RWPE1 (cell line): ENCODE data around the gene XIST.
"Not testable (repeated sequence)": the region's sequence is repeated elsewhere in the genome, so short reads cannot be mapped to it uniquely, and the experiment has no call there.

Source experiments
- CTCF ChIA-PET: fragments of 350-600 bp; sonication (Branson Sonifier 250); formaldehyde crosslinking; extraction: SDS; loops from one replicate; lab custom pipeline; 2021; lab: Yijun Ruan, JAX
- POLR2A ChIA-PET: fragments of 400-600 bp; formaldehyde crosslinking; extraction: SDS; loops from one replicate; lab custom pipeline; 2020; ENCODE audit warnings: antibody characterized with exemption; ENCODE audit not compliant: low non-redundant PET; lab: Yijun Ruan, JAX
- DNase-seq: peaks from one replicate; pipeline ENCODE4 v3.0.0; 2012; ENCODE audit warnings: low spot score
- H3K27ac ChIP-seq: fragments of 450-650 bp; 2 replicates; pipeline ENCODE4 v1.5.1; 2017
- CTCF ChIP-seq: fragments of 450-650 bp; conservative IDR thresholded peaks from 2 replicates; pipeline ENCODE4 v1.5.1; 2017; ENCODE audit warnings: low read depth, mild to moderate bottlenecking

The XIST gene

GRCh38 chrX:73825569-73825968 is 26.9 kb downstream of the XIST start:
- ChIA-PET POLR2A (no interaction called here), CTCF (interaction anchor here (0.5 kb wide), 1 partner anchor 357 kb away, joined by 5 read pairs; no protein-coding TSS in a partner anchor)
- no peak for DNase-seq
- H3K27ac ChIP-seq: no peak overlapping the region
- TF ChIP-seq CTCF: no peak

GRCh38 chrX:73823473-73824004 is 29.0 kb downstream of the XIST start:
- H3K27ac ChIP-seq: no peak overlapping the region
- CTCF ChIA-PET: no interaction called here

GRCh38 chrX:73822775-73823174 is 29.7 kb downstream of the XIST start:
- POLR2A ChIA-PET: no interaction called here
- no peak for DNase-seq
- CTCF ChIA-PET: no interaction called here
- no peak overlapping the region for H3K27ac ChIP-seq
- no peak for TF ChIP-seq CTCF

More at GRCh38 chrX:73823473-73824004, 29.0 kb downstream of the XIST start:
- no peak for DNase-seq
- no peak for TF ChIP-seq CTCF
- POLR2A ChIA-PET: no interaction called here

GRCh38 chrX:73821921-73822559 is 30.5 kb downstream of the XIST start:
- ChIA-PET POLR2A (no interaction called here), CTCF (no interaction called here)
- DNase-seq: no peak
- no peak for TF ChIP-seq CTCF
- no peak overlapping the region for H3K27ac ChIP-seq

- POLR2A ChIA-PET, H3K27ac ChIP-seq, CTCF ChIA-PET: not testable (repeated sequence)
These were observed 32.5 kb downstream of the XIST start for GRCh38 chrX:73819864-73820558.

GRCh38 chrX:73818200-73819116 is 34.1 kb downstream of the XIST start:
- no peak for TF ChIP-seq CTCF
- ChIA-PET CTCF (interaction anchor here (0.7 kb wide), 1 partner anchor 450 kb away, joined by 3 read pairs; no protein-coding TSS in a partner anchor), POLR2A (no interaction called here)
- no peak for DNase-seq
- no peak overlapping the region for H3K27ac ChIP-seq

More at GRCh38 chrX:73819864-73820558, 32.5 kb downstream of the XIST start:
- DNase-seq: not testable (repeated sequence)
